Gastrocnemius medialis (tissue), 4 donors: ENCODE measurements around the gene THSD4. TPM values are rescaled to one million over a fixed set of nuclear protein-coding genes. Genes with fewer than 3 reads are reported as not detected.
"Not testable (repeated sequence)": the region's sequence is repeated elsewhere in the genome, so short reads cannot be mapped to it uniquely, and the experiment has no call there.

Source experiments
- ATAC-seq, 2 donors: fragments of 150-250 bp; one replicate each; pipeline ENCODE4 v1.9.1; 2016
- DNase-seq, 2 donors: peaks; one replicate each; pipeline ENCODE4 v3.0.0-alpha.2; 2019
- H3K27ac ChIP-seq, 4 donors: fragments of 200-600 bp; sonication (generic); 1 replicate in 1 of 4; 2 replicates in 3 of 4; pipeline ENCODE4 v1.5.1; 2016 to 2018; ENCODE audit warnings: mild to moderate bottlenecking in 2 of 4, moderate library complexity in 1 of 4
- H3K27me3 ChIP-seq, 3 donors: fragments of 200-600 bp; sonication (generic) in 2 of 3; 1 replicate in 1 of 3; 2 replicates in 2 of 3; pipeline versions ENCODE4 v1.5.1 to v1.6.0; 2016 to 2019; ENCODE audit warnings: mild to moderate bottlenecking in 1 of 3, moderate library complexity in 1 of 3
- H3K36me3 ChIP-seq, 2 donors: fragments of 200-600 bp; sonication (generic) in 1 of 2; one replicate each; pipeline ENCODE4 v1.5.1; 2017 to 2018
- H3K4me1 ChIP-seq, 2 donors: fragments of 200-600 bp; sonication (generic) in 1 of 2; one replicate each; pipeline ENCODE4 v1.5.1; 2016 to 2017; ENCODE audit warnings: mild to moderate bottlenecking in 2 of 2
- H3K4me3 ChIP-seq, 4 donors: fragments of 200-600 bp; sonication (generic) in 3 of 4; 1 replicate in 1 of 4; 2 replicates in 3 of 4; pipeline ENCODE4 v1.5.1; 2016 to 2019; ENCODE audit warnings: mild to moderate bottlenecking in 2 of 4
- H3K9me3 ChIP-seq, 3 donors: fragments of 200-600 bp; sonication (generic) in 2 of 3; 1 replicate in 1 of 3; 2 replicates in 2 of 3; pipeline ENCODE4 v1.5.1; 2016 to 2019
- CTCF ChIP-seq, 5 experiments: fragments of 450-650 bp in 3 of 5; fragments of 200-600 bp in 2 of 5; sonication (generic) in 2 of 5; IDR thresholded peaks in 4 of 5; conservative IDR thresholded peaks in 1 of 5; 1 replicate in 4 of 5; 2 replicates in 1 of 5; pipeline ENCODE4 v1.5.1; 2016 to 2019; ENCODE audit warnings: antibody characterized with exemption in 5 of 5, mild to moderate bottlenecking in 3 of 5, moderate library complexity in 3 of 5
- POLR2A ChIP-seq, 2 donors: fragments of 450-650 bp; IDR thresholded peaks; one replicate each; pipeline ENCODE4 v1.6.1; 2017; ENCODE audit warnings: antibody characterized with exemption in 2 of 2, mild to moderate bottlenecking in 2 of 2, moderate library complexity in 2 of 2
- in situ Hi-C, 4 donors: fragments of 200-750 bp; cut with MboI; loops; one replicate each; pipeline versions ENCODE4 v1.15.0 to v1.8.0; 2017; ENCODE audit warnings: low sequenced_read_pairs in 4 of 4
- intact Hi-C: fragments of 100-400 bp; cut with DNase I; formaldehyde crosslinking; loops from one replicate; pipeline ENCODE4 v1.15.1; 2023; ENCODE audit warnings: low total_unique reads
- total RNA-seq, 4 donors: library from RNA; depleted of rRNA; stranded (reverse); fragments of >200 nt; gene quantifications; one replicate each; pipeline versions ENCODE4 v1.1.0 to v1.2.3, GENCODE V29; 2016

The THSD4 gene
- total RNA-seq, 4 donors from 2014 or later: 0.35 to 3.1 (median 0.60) TPM

GRCh38 chr15:71203586-71204474 lies 88.6 kb downstream of the THSD4 start:
- Histone ChIP-seq H3K4me1 (peaks cover 0 to 6% of the 10 kb centered on the region in 2 donors), H3K4me3 (no peak overlapping the region), H3K9me3 (no peaks in the 10 kb centered on the region), H3K27me3 (no peaks in the 10 kb centered on the region), H3K27ac (no peak overlapping the region), H3K36me3 (no peaks in the 10 kb centered on the region)
- no peak for ATAC-seq
- TF ChIP-seq CTCF (IDR thresholded peaks at IDR 0.05 in 4 of 5, conservative IDR thresholded peaks at IDR 0.05 in 1 of 5): no peak
- TF ChIP-seq POLR2A (IDR thresholded peaks at IDR 0.05): no peak
- intact Hi-C loops: loop anchor here (10.0 kb wide), 1 partner anchor 89 kb away; the partner anchor contains the start of gene THSD4
- in situ Hi-C loops: no loop called here
- DNase-seq: no peak

GRCh38 chr15:71207141-71207540 lies 91.9 kb downstream of the THSD4 start:
- ATAC-seq: no peak
- DNase-seq: no peak
- intact Hi-C loops: loop anchor here (10.0 kb wide), 1 partner anchor 92 kb away; the partner anchor contains the start of gene THSD4
- Histone ChIP-seq H3K27ac (no peak overlapping the region), H3K4me1 (no peaks in the 10 kb centered on the region), H3K4me3 (no peak overlapping the region), H3K36me3 (no peaks in the 10 kb centered on the region), H3K9me3 (no peaks in the 10 kb centered on the region), H3K27me3 (no peaks in the 10 kb centered on the region)
- in situ Hi-C loops: no loop called here
- TF ChIP-seq CTCF (IDR thresholded peaks at IDR 0.05 in 4 of 5, conservative IDR thresholded peaks at IDR 0.05 in 1 of 5) (no peak), POLR2A (IDR thresholded peaks at IDR 0.05) (no peak)

GRCh38 chr15:71212146-71212545 lies 96.9 kb downstream of the THSD4 start:
- Histone ChIP-seq H3K4me3 (no peak overlapping the region), H3K27ac (no peak overlapping the region), H3K36me3 (no peaks in the 10 kb centered on the region), H3K4me1 (no peaks in the 10 kb centered on the region), H3K9me3 (no peaks in the 10 kb centered on the region), H3K27me3 (no peaks in the 10 kb centered on the region)
- in situ Hi-C loops: no loop called here
- TF ChIP-seq POLR2A (IDR thresholded peaks at IDR 0.05) (no peak), CTCF (IDR thresholded peaks at IDR 0.05 in 4 of 5, conservative IDR thresholded peaks at IDR 0.05 in 1 of 5) (no peak)
- ATAC-seq: no peak
- no peak for DNase-seq
- intact Hi-C loops: no loop called here

- intact Hi-C loops, in situ Hi-C loops, H3K27ac ChIP-seq, H3K4me3 ChIP-seq, H3K36me3 ChIP-seq, H3K4me1 ChIP-seq, H3K27me3 ChIP-seq, ATAC-seq, DNase-seq, H3K9me3 ChIP-seq: not testable (repeated sequence)
These were observed 98.7 kb downstream of the THSD4 start for GRCh38 chr15:71213943-71214342.

- TF ChIP-seq CTCF (IDR thresholded peaks at IDR 0.05 in 4 of 5, conservative IDR thresholded peaks at IDR 0.05 in 1 of 5) (no peak), POLR2A (IDR thresholded peaks at IDR 0.05) (no peak)
- in situ Hi-C loops (no loop called here), intact Hi-C loops (loop anchor here (5.0 kb wide), 1 partner anchor 227 kb away; no protein-coding TSS in a partner anchor)
- H3K4me3 ChIP-seq: no peak overlapping the region
- H3K27me3 ChIP-seq: no peaks in the 10 kb centered on the region
- H3K4me1 ChIP-seq: no peaks in the 10 kb centered on the region
- no peaks in the 10 kb centered on the region for H3K36me3 ChIP-seq
- H3K9me3 ChIP-seq: no peaks in the 10 kb centered on the region
- ATAC-seq: no peak
- H3K27ac ChIP-seq: no peak overlapping the region
- no peak for DNase-seq
These were observed 100.0 kb downstream of the THSD4 start for GRCh38 chr15:71215126-71215894.
